Transverse colon (tissue), 4 donors: Measurements from ENCODE around the gene RNF224.

ENCODE experiments used
- POLR2A ChIP-seq: fragments of 450-650 bp; IDR thresholded peaks from one replicate; pipeline ENCODE4 v1.6.1; 2016; ENCODE audit warnings: antibody characterized with exemption, mild to moderate bottlenecking, moderate library complexity
- POLR2AphosphoS5 ChIP-seq, 3 donors: sonication (generic); formaldehyde crosslinking; IDR thresholded peaks; one replicate each; pipeline ENCODE4 v1.6.1; 2016; ENCODE audit warnings: antibody characterized with exemption in 3 of 3
- TF ChIP-seq, protein P1 (sequence below), 5 experiments: fragments of 200-600 bp in 3 of 5; fragments of 450-650 bp in 2 of 5; sonication (generic) in 3 of 5; IDR thresholded peaks; 1 replicate in 2 of 5; 2 replicates in 3 of 5; pipeline ENCODE4 v1.5.1; 2016 to 2017; ENCODE audit warnings: antibody characterized with exemption in 5 of 5, inconsistent platforms in 3 of 5, mild to moderate bottlenecking in 2 of 5, moderate library complexity in 1 of 5

DNA sequence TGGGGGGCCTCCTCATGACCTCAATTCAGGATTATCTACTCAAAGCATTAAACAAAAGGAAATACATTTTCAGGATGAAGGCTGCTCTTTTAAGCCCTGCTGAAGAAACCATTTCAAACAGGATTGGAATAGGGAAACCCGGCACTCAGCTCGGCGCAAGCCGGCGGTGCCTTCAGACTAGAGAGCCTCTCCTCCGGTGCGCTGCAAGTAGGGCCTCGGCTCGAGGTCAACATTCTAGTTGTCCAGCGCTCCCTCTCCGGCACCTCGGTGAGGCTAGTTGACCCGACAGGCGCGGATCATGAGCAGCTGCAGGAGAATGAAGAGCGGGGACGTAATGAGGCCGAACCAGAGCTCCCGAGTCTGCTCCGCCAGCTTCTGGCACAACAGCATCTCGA, 22.6 kb upstream of the RNF224 start:
- TF ChIP-seq POLR2A (no peak), POLR2AphosphoS5 (IDR thresholded peaks at IDR 0.05) (no peak)
- TF ChIP-seq, protein P1, sequence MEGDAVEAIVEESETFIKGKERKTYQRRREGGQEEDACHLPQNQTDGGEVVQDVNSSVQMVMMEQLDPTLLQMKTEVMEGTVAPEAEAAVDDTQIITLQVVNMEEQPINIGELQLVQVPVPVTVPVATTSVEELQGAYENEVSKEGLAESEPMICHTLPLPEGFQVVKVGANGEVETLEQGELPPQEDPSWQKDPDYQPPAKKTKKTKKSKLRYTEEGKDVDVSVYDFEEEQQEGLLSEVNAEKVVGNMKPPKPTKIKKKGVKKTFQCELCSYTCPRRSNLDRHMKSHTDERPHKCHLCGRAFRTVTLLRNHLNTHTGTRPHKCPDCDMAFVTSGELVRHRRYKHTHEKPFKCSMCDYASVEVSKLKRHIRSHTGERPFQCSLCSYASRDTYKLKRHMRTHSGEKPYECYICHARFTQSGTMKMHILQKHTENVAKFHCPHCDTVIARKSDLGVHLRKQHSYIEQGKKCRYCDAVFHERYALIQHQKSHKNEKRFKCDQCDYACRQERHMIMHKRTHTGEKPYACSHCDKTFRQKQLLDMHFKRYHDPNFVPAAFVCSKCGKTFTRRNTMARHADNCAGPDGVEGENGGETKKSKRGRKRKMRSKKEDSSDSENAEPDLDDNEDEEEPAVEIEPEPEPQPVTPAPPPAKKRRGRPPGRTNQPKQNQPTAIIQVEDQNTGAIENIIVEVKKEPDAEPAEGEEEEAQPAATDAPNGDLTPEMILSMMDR (IDR thresholded peaks at IDR 0.05), result no peak
